Prostate gland (tissue), 2 donors: ENCODE data around the gene KRTAP5-9.

Source experiments
- POLR2A ChIP-seq: fragments of 450-650 bp; IDR thresholded peaks from one replicate; pipeline ENCODE4 v1.6.1; 2016; ENCODE audit warnings: antibody characterized with exemption, mild to moderate bottlenecking
- TF ChIP-seq, protein P1 (sequence below), 4 experiments: fragments of 200-600 bp in 2 of 4; fragments of 450-650 bp in 2 of 4; sonication (generic) in 2 of 4; IDR thresholded peaks; 1 replicate in 3 of 4; 2 replicates in 1 of 4; pipeline ENCODE4 v1.5.1; 2016 to 2019; ENCODE audit warnings: antibody characterized with exemption in 4 of 4, mild to moderate bottlenecking in 2 of 4, moderate library complexity in 2 of 4

DNA sequence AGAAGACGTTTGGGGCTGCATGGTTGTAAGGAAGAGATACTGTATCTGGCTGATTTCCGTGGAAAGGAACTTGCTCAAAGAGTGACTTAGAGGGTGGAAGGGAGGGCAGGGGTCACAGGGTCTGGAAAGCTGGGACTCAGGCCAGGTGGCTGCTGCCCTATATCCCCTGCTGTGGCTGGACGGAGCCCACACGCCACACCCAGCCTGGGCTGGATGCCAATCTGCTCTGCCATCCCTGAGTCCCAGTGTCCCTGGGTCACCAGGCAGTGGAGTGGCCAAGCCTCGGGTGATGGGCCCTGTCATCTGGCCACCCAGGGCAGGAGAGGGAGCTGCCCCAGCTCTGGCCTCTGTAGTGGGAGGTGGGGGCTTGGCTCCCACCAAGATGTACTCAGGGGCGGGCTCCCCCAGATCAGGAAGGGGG lies 47.6 kb upstream of the KRTAP5-9 start:
- TF ChIP-seq, protein P1, sequence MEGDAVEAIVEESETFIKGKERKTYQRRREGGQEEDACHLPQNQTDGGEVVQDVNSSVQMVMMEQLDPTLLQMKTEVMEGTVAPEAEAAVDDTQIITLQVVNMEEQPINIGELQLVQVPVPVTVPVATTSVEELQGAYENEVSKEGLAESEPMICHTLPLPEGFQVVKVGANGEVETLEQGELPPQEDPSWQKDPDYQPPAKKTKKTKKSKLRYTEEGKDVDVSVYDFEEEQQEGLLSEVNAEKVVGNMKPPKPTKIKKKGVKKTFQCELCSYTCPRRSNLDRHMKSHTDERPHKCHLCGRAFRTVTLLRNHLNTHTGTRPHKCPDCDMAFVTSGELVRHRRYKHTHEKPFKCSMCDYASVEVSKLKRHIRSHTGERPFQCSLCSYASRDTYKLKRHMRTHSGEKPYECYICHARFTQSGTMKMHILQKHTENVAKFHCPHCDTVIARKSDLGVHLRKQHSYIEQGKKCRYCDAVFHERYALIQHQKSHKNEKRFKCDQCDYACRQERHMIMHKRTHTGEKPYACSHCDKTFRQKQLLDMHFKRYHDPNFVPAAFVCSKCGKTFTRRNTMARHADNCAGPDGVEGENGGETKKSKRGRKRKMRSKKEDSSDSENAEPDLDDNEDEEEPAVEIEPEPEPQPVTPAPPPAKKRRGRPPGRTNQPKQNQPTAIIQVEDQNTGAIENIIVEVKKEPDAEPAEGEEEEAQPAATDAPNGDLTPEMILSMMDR (IDR thresholded peaks at IDR 0.05): no peak
- no peak for TF ChIP-seq POLR2A
